ENCODE measurements around the gene SYAP1.

DNA sequence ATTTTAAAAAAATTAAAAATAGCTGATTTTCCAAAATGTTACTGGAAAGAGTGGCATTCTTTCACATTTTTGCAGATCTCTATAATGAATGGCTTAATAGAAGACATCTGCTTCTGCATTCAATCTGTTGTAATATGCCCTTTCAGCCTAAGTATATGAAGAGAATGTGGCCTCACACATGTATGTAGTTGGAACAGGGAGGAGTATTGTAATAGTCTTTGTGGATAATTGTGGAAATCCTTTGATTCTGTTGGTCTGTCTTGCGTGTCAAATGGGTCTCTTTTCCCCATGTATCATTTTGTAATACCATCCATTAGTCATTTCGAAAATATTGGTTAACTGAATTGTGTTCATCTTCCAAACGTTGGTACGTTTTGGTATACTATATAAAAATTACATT lies 78.4 kb downstream of the SYAP1 start:
- TF ChIP-seq MAX (IDR thresholded peaks at IDR 0.05; ENCODE audit: low read depth, low read length): no peak
- TF ChIP-seq TARDBP (IDR thresholded peaks at IDR 0.05; ENCODE audit: borderline replicate concordance): no peak
